Measurements from ENCODE around the gene CFAP46. TPM values are rescaled to one million over a fixed set of nuclear protein-coding genes. Genes with fewer than 3 reads are reported as not detected.
"Not testable (repeated sequence)": the region's sequence is repeated elsewhere in the genome, so short reads cannot be mapped to it uniquely, and the experiment has no call there.

Gene CFAP46
- total RNA-seq, 1 experiment from 2014 or later = 3.3 TPM

DNA sequence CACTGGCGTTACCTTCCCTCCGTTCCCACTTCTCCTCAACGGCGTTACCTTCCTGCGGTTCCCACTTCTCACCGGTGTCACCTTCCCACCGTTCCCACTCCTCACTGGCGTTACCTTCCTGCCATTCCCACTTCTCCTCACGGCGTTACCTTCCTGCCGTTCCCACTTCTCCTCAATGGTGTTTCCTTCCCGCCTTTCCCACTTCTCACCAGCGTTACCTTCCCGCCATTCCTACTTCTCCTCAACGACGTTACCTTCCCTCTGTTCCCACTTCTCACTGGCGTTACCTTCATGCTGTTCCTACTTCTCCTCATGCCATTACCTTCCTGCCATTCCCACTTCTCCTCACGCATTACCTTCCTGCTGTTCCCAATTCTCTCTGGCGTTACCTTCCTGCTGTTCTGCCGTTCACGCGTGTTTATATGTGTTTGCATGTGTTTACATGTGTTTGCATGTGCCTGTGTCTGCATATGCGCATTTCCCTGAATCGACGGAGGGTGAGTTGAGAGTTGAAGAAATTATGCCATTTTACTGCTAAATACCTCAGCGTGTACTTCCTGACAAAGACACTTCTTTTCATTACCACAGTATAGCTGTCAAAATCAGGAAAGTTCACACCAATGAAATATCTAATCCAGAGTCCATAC lies 23.2 kb upstream of the CFAP46 start (continued):
- TF ChIP-seq, protein P1, sequence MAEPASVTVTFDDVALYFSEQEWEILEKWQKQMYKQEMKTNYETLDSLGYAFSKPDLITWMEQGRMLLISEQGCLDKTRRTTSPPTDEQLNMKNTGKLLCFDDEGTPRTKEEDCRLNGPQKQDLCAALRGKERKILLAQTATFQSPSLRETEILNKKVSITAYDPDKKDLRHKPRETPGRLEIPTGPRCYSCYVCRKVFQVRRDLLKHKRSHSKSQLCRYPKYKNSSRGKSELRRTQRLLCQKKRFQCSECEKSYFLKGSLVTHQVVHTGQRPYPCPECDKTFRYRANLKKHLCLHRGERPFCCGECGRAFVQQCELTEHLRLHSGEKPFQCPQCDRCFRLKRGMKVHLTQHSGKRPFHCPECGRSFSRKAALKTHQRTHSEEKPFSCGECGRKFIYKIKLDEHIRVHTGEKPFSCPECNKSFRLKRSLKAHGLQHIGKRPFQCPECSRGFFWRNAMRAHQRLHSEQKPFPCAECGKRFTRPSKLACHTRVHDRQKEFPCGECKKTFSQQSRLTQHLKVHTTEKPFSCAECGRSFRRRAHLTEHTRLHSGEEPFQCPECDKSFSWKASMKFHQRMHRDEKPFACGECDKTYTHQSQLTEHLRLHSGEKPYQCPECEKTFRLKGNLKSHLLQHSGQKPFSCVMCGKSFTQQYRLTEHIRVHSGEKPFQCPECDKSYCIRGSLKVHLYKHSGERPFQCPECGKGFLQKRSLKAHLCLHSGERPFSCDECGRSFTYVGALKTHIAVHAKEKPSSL (CRISPR knock-in tag; conservative IDR thresholded peaks at IDR 0.05) = no peak
- TF ChIP-seq, protein P2, sequence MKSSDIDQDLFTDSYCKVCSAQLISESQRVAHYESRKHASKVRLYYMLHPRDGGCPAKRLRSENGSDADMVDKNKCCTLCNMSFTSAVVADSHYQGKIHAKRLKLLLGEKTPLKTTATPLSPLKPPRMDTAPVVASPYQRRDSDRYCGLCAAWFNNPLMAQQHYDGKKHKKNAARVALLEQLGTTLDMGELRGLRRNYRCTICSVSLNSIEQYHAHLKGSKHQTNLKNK (CRISPR knock-in tag; IDR thresholded peaks at IDR 0.05) = no peak

DNA sequence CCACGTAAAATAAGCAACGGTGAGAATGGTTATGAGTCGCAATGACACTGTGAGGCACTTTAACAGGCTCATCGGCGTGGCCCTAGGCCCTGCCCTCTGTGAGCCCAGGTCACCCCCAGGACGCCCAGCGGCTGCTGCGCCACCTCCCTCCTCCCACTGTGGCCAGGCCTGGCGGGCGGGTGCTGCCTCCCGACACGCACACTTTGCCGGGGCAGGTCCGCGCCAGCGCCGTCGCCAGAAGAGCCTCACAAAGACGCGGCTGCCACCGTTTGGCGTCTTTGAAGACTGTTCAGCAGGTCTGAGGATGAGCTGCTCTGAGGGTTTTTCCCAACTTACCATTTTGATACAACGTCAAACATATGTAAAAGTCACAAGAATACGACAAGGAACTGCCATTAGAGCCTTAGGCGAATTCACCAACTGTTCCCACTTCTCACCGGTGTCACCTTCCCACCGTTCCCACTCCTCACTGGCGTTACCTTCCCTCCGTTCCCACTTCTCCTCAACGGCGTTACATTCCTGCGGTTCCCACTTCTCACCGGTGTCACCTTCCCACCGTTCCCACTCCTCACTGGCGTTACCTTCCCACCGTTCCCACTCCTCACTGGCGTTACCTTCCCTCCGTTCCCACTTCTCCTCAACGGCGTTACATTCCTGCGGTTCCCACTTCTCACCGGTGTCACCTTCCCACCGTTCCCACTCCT lies 22.5 kb upstream of the CFAP46 start:
- POLR2A ChIA-PET = not testable (repeated sequence)

GRCh38 chr10:132964231-132964630 lies 21.9 kb upstream of the CFAP46 start:
- H3K4me1 Mint-ChIP-seq = peaks cover 21% of the 10 kb centered on the region
- H3K4me3 Mint-ChIP-seq = no peak overlapping the region
- no peaks in the 10 kb centered on the region for H3K36me3 Mint-ChIP-seq
- CTCF ChIA-PET = no interaction called here
- peaks cover 3% of the 10 kb centered on the region for H3K27me3 Mint-ChIP-seq (ENCODE audit: low read depth)
- no peak overlapping the region for H3K27ac Mint-ChIP-seq
- DNase-seq (ENCODE audit: low spot score) = no peak
- TF ChIP-seq ERG (CRISPR knock-in tag; IDR thresholded peaks at IDR 0.05) (no peak), TP53 (CRISPR knock-in tag; IDR thresholded peaks at IDR 0.05) (no peak), FOXK1 (CRISPR knock-in tag; IDR thresholded peaks at IDR 0.05) (no peak)
- ATAC-seq = no peak
- H3K9me3 Mint-ChIP-seq = peaks cover 5% of the 10 kb centered on the region; the same call in 1 of the 2 replicates
- POLR2A ChIA-PET = no interaction called here

More for the DNA sequence above, 22.5 kb upstream of the CFAP46 start:
- DNase-seq (ENCODE audit: low spot score); H3K36me3 Mint-ChIP-seq; H3K27me3 Mint-ChIP-seq (ENCODE audit: low read depth); ATAC-seq; H3K9me3 Mint-ChIP-seq; CTCF ChIA-PET; H3K4me3 Mint-ChIP-seq; H3K27ac Mint-ChIP-seq: not testable (repeated sequence)
- peaks cover 21% of the 10 kb centered on the region for H3K4me1 Mint-ChIP-seq

GRCh38 chr10:132963430-132963960 lies 21.1 kb upstream of the CFAP46 start:
- POLR2A ChIA-PET = no interaction called here
- Mint-ChIP-seq H3K27ac (no peak overlapping the region), H3K9me3 (peaks cover 5% of the 10 kb centered on the region; the same call in 1 of the 2 replicates), H3K4me3 (no peak overlapping the region), H3K36me3 (no peaks in the 10 kb centered on the region), H3K4me1 (peaks cover 21% of the 10 kb centered on the region), H3K27me3 (ENCODE audit: low read depth) (peaks cover 3% of the 10 kb centered on the region)
- DNase-seq (ENCODE audit: low spot score) (no peak), ATAC-seq (no peak)
- CTCF ChIA-PET = no interaction called here
- TF ChIP-seq, protein P2 (CRISPR knock-in tag; IDR thresholded peaks at IDR 0.05) = no peak
- TF ChIP-seq ZNF423 (CRISPR knock-in tag; IDR thresholded peaks at IDR 0.05) (no peak), ETV6 (CRISPR knock-in tag; IDR thresholded peaks at IDR 0.05) (no peak), TP53 (CRISPR knock-in tag; IDR thresholded peaks at IDR 0.05) (no peak), AFF4 (CRISPR knock-in tag; IDR thresholded peaks at IDR 0.05; ENCODE audit: borderline replicate concordance) (no peak), JUN (CRISPR knock-in tag; IDR thresholded peaks at IDR 0.05) (no peak), ZNF396 (CRISPR knock-in tag; IDR thresholded peaks at IDR 0.05; ENCODE audit: borderline replicate concordance) (no peak)
- TF ChIP-seq, protein P3, sequence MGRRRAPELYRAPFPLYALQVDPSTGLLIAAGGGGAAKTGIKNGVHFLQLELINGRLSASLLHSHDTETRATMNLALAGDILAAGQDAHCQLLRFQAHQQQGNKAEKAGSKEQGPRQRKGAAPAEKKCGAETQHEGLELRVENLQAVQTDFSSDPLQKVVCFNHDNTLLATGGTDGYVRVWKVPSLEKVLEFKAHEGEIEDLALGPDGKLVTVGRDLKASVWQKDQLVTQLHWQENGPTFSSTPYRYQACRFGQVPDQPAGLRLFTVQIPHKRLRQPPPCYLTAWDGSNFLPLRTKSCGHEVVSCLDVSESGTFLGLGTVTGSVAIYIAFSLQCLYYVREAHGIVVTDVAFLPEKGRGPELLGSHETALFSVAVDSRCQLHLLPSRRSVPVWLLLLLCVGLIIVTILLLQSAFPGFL (CRISPR knock-in tag; IDR thresholded peaks at IDR 0.05; ENCODE audit: borderline replicate concordance) = no peak
- TF ChIP-seq, protein P4, sequence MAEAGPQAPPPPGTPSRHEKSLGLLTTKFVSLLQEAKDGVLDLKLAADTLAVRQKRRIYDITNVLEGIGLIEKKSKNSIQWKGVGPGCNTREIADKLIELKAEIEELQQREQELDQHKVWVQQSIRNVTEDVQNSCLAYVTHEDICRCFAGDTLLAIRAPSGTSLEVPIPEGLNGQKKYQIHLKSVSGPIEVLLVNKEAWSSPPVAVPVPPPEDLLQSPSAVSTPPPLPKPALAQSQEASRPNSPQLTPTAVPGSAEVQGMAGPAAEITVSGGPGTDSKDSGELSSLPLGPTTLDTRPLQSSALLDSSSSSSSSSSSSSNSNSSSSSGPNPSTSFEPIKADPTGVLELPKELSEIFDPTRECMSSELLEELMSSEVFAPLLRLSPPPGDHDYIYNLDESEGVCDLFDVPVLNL (CRISPR knock-in tag; IDR thresholded peaks at IDR 0.05; ENCODE audit: borderline replicate concordance, low read depth) = no peak
